Measurements from ENCODE around the gene MYF5. TPM values are rescaled to one million over a fixed set of nuclear protein-coding genes. Genes with fewer than 3 reads are reported as not detected.

MYF5 gene
- total RNA-seq, 1 donor from 2014 or later = not detected

DNA sequence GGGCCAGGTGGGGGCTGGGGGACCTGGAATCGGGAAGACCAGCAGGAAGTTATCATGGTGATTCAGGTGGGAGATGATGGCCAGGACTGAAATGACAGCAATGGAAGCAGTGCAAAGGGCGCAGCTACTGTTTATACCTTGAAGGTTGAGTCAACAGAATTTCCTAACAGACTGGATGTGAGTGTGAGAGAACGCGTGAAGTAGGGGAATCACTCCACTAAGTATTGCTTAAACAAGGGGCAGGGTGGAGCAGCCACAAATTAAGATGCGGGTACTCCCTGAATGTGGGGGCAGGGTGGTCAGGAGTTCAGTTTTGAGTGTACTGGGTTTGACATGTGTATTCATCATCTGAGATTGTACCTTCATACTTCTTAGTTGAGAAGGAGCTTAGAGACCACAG, 45.1 kb downstream of the MYF5 start:
- no peaks in the 10 kb centered on the region for H3K27me3 Mint-ChIP-seq
- no peak for DNase-seq (ENCODE audit: low spot score, unreplicated experiment)
- peaks cover 3% of the 10 kb centered on the region for H3K4me1 Mint-ChIP-seq (ENCODE audit: low read depth)
- H3K4me3 Mint-ChIP-seq (ENCODE audit: low read depth) = no peak overlapping the region
- H3K9me3 Mint-ChIP-seq (ENCODE audit: low read depth) = no peaks in the 10 kb centered on the region
- TF ChIP-seq, protein P1, sequence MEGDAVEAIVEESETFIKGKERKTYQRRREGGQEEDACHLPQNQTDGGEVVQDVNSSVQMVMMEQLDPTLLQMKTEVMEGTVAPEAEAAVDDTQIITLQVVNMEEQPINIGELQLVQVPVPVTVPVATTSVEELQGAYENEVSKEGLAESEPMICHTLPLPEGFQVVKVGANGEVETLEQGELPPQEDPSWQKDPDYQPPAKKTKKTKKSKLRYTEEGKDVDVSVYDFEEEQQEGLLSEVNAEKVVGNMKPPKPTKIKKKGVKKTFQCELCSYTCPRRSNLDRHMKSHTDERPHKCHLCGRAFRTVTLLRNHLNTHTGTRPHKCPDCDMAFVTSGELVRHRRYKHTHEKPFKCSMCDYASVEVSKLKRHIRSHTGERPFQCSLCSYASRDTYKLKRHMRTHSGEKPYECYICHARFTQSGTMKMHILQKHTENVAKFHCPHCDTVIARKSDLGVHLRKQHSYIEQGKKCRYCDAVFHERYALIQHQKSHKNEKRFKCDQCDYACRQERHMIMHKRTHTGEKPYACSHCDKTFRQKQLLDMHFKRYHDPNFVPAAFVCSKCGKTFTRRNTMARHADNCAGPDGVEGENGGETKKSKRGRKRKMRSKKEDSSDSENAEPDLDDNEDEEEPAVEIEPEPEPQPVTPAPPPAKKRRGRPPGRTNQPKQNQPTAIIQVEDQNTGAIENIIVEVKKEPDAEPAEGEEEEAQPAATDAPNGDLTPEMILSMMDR (IDR thresholded peaks at IDR 0.05; ENCODE audit: unreplicated experiment) = no peak
- no peak overlapping the region for H3K27ac Mint-ChIP-seq
- no peaks in the 10 kb centered on the region for H3K36me3 Mint-ChIP-seq (ENCODE audit: insufficient read depth)

GRCh38 chr12:80763874-80764273, 47.2 kb downstream of the MYF5 start:
- TF ChIP-seq, protein P1 (IDR thresholded peaks at IDR 0.05; ENCODE audit: unreplicated experiment) = peak; percentile 86
- Mint-ChIP-seq H3K27ac (no peak overlapping the region), H3K4me3 (ENCODE audit: low read depth) (no peak overlapping the region), H3K4me1 (ENCODE audit: low read depth) (peaks cover 3% of the 10 kb centered on the region), H3K27me3 (no peaks in the 10 kb centered on the region), H3K36me3 (ENCODE audit: insufficient read depth) (no peaks in the 10 kb centered on the region), H3K9me3 (ENCODE audit: low read depth) (no peaks in the 10 kb centered on the region)
- no peak for DNase-seq (ENCODE audit: low spot score, unreplicated experiment)

DNA sequence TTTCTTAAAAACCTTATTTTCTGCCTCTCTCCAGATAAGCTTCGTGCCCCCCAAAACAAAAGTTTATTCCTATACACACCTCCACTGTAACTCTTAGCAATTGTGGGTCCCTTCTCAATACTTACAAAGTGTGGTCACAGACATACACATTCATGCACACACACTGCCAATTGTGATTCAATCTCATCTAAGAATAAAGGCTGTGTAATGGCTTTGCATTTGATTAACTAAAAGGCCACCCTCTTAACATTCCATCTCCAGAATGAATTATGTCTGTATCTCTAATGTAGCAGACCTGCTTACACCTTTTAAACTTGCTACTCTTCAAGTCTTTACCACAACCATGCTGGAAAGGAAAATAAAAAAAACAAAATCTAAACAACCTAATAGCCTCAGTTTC, 49.5 kb downstream of the MYF5 start:
- Mint-ChIP-seq H3K36me3 (ENCODE audit: insufficient read depth) (no peaks in the 10 kb centered on the region), H3K4me1 (ENCODE audit: low read depth) (peaks cover 3% of the 10 kb centered on the region), H3K4me3 (ENCODE audit: low read depth) (no peak overlapping the region), H3K27me3 (no peaks in the 10 kb centered on the region), H3K9me3 (ENCODE audit: low read depth) (no peaks in the 10 kb centered on the region), H3K27ac (no peak overlapping the region)
- TF ChIP-seq, protein P1 (IDR thresholded peaks at IDR 0.05; ENCODE audit: unreplicated experiment) = no peak
- no peak for DNase-seq (ENCODE audit: low spot score, unreplicated experiment)

DNA sequence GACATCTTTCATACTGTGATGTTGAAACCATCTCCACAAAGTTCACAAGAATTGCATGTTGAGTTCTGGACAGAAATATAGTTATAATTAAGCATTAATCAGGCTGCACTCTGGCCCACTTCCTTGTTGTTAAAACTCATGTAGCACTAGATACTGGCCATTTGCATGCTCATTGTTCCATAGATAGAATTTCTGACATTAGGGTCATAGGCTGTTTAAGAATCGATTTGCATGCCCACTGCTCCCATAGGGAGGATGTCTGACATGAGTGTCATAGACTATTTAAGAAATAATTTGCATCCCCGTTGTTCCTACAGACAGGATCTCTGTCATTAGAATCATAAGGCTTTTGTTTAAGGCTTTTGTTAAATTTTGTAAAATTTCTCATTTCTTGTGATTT, 50.2 kb downstream of the MYF5 start:
- Mint-ChIP-seq H3K9me3 (ENCODE audit: low read depth) (peaks cover 3% of the 10 kb centered on the region), H3K36me3 (ENCODE audit: insufficient read depth) (no peaks in the 10 kb centered on the region), H3K4me1 (ENCODE audit: low read depth) (peaks cover under 1% of the 10 kb centered on the region), H3K27ac (no peak overlapping the region), H3K27me3 (no peaks in the 10 kb centered on the region), H3K4me3 (ENCODE audit: low read depth) (no peak overlapping the region)
- no peak for DNase-seq (ENCODE audit: low spot score, unreplicated experiment)
- TF ChIP-seq, protein P1 (IDR thresholded peaks at IDR 0.05; ENCODE audit: unreplicated experiment) = no peak

Other genes starting within 250 kb of the MYF5 start
- 0.33 TPM in 1 of 2 replicates, not detected in the other for gene MYF6, start 9.3 kb upstream of the MYF5 start, total RNA-seq
- 7.1 and 8.2 TPM in 2 replicates for gene LIN7A, start 221.0 kb downstream of the MYF5 start, total RNA-seq

Measured in progenitor cell of endocrine pancreas (in vitro differentiated cells).